HG03025 (cell line): Measurements from ENCODE around the gene SNCG.
"Not testable (repeated sequence)": the region's sequence is repeated elsewhere in the genome, so short reads cannot be mapped to it uniquely, and the experiment has no call there.

Source experiments
- ATAC-seq: cut with Tn5 transposase; IDR thresholded peaks from one replicate; pipeline ENCODE4 v1.9.1; 2021; ENCODE audit warnings: mild to moderate bottlenecking, moderate library complexity; ENCODE audit not compliant: unreplicated experiment, low FRiP score

The SNCG gene

DNA sequence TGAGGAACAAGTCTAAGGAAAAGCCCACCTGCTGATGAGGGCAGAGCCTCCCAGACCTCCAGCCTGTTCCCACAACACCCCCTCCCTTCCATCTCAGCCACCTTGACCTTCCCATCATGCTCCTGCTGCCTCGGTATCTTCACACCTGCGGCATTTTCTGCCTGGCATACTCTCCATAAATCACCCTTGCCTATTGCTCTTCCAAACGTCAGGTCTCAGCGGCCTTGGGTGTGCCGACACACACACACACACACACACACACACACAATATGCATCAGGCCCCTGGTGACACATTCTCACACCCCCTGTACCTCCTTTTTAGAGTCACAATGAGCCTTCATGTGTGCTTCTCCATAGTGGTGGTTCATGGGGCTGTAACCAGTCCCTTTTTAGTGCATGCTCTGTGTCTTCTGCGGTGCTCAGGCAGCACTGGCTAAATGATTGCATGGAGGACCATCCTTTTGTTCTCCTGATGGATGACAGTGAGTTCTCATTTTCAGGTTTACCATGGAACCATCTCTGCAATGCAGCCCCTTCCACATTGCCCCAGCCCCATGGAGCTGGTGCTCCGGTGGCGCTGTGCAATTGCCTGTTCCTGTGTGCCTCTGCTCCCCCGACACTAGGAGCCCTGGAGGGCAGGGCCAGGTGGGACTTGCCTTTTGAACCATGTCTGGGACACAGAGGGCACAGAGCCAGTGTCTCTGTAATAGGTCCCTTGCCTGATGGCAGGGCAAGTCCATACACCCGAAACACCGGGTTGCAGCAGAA is 14.4 kb downstream of the SNCG start:
- no peak for ATAC-seq

DNA sequence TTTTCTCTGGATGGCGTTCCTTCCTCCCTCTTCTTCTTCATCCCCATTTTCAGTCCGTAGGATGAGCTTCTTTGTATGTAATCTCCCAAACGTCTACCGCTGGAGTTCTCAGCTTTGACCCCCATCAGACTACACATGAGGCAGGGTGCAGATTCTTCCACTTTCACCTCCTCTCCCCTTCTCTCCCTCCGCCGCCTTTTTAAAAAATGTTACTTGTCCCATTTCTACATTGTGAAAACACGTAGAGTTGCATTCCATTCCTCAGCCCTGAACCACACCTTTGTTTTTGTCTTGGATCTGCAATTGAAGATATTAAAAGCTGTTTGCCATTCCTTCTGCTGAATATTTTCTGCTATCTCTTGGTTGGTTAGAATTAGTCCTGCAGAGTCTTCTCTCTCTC is 16.1 kb downstream of the SNCG start:
- no peak for ATAC-seq

- no peak for ATAC-seq
Observed at GRCh38 chr10:86976362-86977056, 18.1 kb downstream of the SNCG start.

DNA sequence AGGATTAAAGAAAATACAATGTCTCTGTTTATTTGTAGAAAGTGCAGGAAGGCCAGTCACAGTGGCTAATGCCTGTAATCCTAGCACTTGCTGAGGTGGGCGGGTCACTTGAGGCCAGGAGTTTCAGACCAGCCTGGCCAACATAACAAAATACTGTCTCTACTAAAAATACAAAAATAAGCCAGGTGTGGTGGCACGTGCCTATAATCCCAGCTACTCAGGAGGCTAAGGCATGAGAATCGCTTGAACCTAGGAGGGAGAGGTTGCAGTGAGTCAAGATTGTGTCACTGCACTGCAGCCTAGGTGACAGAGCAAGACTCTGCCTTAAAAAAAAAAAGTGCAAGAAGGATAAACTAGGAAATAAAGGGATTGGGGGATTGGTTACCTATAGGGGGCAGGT is 20.1 kb downstream of the SNCG start:
- ATAC-seq = not testable (repeated sequence)

DNA sequence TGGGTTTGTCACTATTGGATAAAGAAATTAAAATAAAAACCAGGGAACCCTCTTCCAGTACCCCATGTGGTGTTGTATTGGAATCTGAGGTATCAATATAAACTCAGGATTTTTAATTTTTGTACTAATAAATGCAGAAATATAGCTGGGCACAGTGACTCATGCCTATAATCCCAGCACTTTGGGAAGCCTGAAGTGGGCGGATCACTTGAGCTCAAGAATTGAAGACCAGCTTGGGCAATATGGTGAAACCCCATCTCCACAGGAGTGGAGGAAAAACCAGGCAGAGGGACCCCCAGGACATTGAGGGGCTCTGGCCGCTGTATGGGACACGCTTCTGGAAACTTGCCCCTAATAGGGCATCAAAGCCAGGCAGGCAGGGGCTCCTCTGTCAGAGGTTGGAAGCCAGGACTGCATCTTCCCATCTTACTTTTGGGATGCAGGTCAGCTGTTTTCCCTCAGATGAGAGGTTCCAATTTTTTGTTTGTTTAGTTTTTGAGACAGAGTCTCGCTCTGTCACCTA is 21.0 kb downstream of the SNCG start:
- no peak for ATAC-seq

- no peak for ATAC-seq
Observed at GRCh38 chr10:86979977-86980448, 21.6 kb downstream of the SNCG start.

GRCh38 chr10:86981020-86981419 is 22.6 kb downstream of the SNCG start:
- not testable (repeated sequence) for ATAC-seq

GRCh38 chr10:86981716-86982115 is 23.3 kb downstream of the SNCG start:
- ATAC-seq = no peak

- ATAC-seq = not testable (repeated sequence)
Observed at GRCh38 chr10:86984498-86984897, 26.1 kb downstream of the SNCG start.

GRCh38 chr10:86988520-86988919 is 30.1 kb downstream of the SNCG start:
- ATAC-seq = no peak

DNA sequence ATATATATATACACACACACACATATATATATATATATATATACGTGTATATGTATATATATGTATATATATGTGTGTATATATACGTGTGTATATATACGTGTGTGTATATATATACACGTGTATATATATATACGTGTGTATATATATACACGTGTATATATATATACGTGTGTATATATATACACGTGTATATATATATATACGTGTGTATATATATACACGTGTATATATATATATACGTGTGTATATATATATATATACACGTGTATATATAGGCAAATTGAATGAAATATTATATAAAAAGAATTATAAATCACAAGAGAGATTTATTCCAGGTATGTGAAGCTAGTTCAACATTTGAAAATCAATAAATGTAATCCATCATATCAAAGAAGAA is 33.0 kb downstream of the SNCG start:
- not testable (repeated sequence) for ATAC-seq

DNA sequence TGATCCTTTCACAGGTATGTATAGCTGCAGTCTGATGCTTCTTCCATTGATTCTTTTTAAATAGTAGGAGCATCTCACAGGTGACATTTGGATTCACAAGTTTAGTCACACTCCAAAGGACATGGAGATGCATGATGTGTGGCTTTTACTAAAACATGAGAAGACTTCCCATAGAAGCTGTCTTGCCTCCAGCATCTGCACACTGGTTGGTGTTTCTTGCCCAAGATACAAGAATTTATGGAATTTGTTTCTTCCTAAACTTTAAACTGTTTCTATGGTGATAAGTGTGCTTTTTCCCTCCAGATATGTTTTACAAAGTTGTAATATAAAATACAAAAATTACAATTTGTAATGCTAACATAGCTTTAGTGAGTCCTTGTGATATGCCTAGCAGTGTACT is 34.1 kb downstream of the SNCG start:
- no peak for ATAC-seq

- no peak for ATAC-seq
Observed at GRCh38 chr10:86992929-86993328, 34.5 kb downstream of the SNCG start.

GRCh38 chr10:86999802-87000403 is 41.5 kb downstream of the SNCG start:
- ATAC-seq = not testable (repeated sequence)

GRCh38 chr10:87000491-87000890 is 42.1 kb downstream of the SNCG start:
- no peak for ATAC-seq

DNA sequence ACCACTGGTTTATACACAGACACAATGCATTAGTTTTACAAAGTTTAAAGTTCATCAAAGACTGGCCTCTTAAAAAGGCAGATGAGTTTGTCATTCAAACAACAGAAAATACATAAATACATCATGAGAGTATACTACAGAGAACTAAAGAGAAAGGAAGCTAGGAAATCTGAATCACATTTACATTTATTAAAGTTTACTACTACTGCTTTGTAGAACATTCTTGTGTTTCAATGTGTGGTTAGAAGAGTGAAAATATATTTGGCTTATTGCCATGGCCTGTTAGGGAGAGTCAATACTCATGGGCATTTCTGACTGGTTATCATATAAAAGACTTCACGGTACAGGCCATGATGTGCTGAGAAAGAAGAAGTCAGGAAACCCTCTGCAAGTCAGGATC is 48.7 kb downstream of the SNCG start:
- ATAC-seq = not testable (repeated sequence)

GRCh38 chr10:87007674-87008073 is 49.3 kb downstream of the SNCG start:
- not testable (repeated sequence) for ATAC-seq

DNA sequence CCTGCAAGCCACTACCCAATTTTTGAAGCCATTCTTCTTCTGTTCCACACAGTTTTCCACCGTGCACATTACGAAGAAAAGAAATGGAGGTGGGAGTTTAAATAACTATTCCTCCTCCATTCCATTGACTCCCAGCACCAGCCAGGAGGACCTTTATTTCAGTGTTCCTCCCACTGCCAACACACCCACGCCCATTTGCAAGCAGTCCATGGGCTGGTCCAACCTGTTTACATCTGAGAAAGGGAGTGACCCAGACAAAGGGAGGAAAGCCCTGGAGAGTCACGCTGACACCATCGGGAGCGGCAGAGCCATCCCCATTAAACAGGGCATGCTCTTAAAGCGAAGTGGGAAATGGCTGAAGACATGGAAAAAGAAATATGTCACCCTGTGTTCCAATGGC is 49.9 kb downstream of the SNCG start:
- ATAC-seq = not testable (repeated sequence)

DNA sequence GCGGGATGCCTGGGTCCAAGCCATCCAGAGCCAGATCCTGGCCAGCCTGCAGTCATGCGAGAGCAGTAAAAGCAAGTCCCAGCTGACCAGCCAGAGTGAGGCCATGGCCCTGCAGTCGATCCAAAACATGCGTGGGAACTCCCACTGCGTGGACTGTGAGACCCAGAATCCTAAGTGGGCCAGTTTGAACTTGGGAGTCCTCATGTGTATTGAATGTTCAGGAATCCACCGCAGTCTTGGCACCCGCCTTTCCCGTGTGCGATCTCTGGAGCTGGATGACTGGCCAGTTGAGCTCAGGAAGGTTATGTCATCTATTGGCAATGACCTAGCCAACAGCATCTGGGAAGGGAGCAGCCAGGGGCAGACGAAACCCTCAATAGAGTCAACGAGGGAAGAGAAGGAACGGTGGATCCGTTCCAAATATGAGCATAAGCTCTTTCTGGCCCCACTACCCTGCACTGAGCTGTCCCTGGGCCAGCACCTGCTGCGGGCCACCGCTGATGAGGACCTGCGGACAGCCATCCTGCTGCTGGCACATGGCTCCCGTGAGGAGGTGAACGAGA is 50.8 kb downstream of the SNCG start:
- ATAC-seq = not testable (repeated sequence)
